A673 (cell line): ENCODE results near the gene TMTC2. TPM values are rescaled to one million over a fixed set of nuclear protein-coding genes. Genes with fewer than 3 reads are reported as not detected.

Source experiments
- BruUV-seq: library from RNA; stranded (reverse); fragments of 400-500 nt; replicated peaks from 2 replicates; lab custom pipeline; 2021; lab: Mats Ljungman, UMichigan
- CTCF ChIA-PET: fragments of 300-600 bp; sonication (Branson Sonifier 250); formaldehyde crosslinking; loops from one replicate; lab custom pipeline; 2022; ENCODE audit warnings: antibody characterized with exemption; lab: Charles Lee
- POLR2A ChIA-PET: fragments of 300-600 bp; sonication (Branson Sonifier 250); formaldehyde crosslinking; loops from one replicate; lab custom pipeline; 2022; ENCODE audit warnings: antibody characterized with exemption; ENCODE audit not compliant: low non-redundant PET; lab: Charles Lee
- DNase-seq: peaks from one replicate; pipeline ENCODE4 v3.0.0-alpha.2; 2015; ENCODE audit warnings: low spot score
- H3K27ac ChIP-seq: fragments of 200-600 bp; sonication (generic); 2 replicates; pipeline ENCODE4 v1.5.1; 2016; ENCODE audit warnings: mixed run types, low read depth, mild to moderate bottlenecking, mixed read lengths, antibody characterized with exemption, low read length; ENCODE audit not compliant: poor library complexity, severe bottlenecking
- H3K27me3 ChIP-seq: fragments of 200-600 bp; sonication (generic); replicated peaks from 2 replicates; pipeline ENCODE4 v1.6.1; 2017; ENCODE audit warnings: mixed run types, low read depth, mild to moderate bottlenecking, mixed read lengths, antibody characterized with exemption, low read length; ENCODE audit not compliant: insufficient read depth, poor library complexity
- H3K36me3 ChIP-seq: fragments of 200-600 bp; sonication (generic); 2 replicates; pipeline ENCODE4 v1.6.1; 2016; ENCODE audit warnings: mixed run types, mild to moderate bottlenecking, mixed read lengths, antibody characterized with exemption, low read length; ENCODE audit not compliant: insufficient read depth, poor library complexity, severe bottlenecking
- H3K4me1 ChIP-seq: fragments of 200-600 bp; sonication (generic); 2 replicates; pipeline ENCODE4 v1.6.1; 2017; ENCODE audit warnings: mixed run types, mild to moderate bottlenecking, mixed read lengths, antibody characterized with exemption, low read length; ENCODE audit not compliant: insufficient read depth, poor library complexity, severe bottlenecking
- H3K4me3 ChIP-seq: fragments of 200-600 bp; sonication (generic); 2 replicates; pipeline ENCODE4 v1.5.1; 2016; ENCODE audit warnings: low read depth, mixed run types, mild to moderate bottlenecking, mixed read lengths, low read length; ENCODE audit not compliant: poor library complexity, severe bottlenecking
- H3K9me3 ChIP-seq: fragments of 200-600 bp; sonication (generic); 2 replicates; pipeline ENCODE4 v1.6.1; 2016; ENCODE audit warnings: mixed run types, low read depth, mild to moderate bottlenecking, mixed read lengths, antibody characterized with exemption, low read length; ENCODE audit not compliant: poor library complexity, severe bottlenecking
- CTCF ChIP-seq: fragments of 300-800, 200-600 bp; sonication (generic); conservative IDR thresholded peaks from 2 replicates; pipeline ENCODE4 v1.5.1; 2017; ENCODE audit warnings: low read depth, mild to moderate bottlenecking, antibody characterized with exemption, low read length, moderate library complexity, mixed read lengths
- EZH2 ChIP-seq: fragments of 200-600 bp; sonication (generic); IDR thresholded peaks from 2 replicates; pipeline ENCODE4 v1.6.1; 2017; ENCODE audit warnings: borderline replicate concordance, low read depth, mild to moderate bottlenecking, mixed read lengths, antibody characterized with exemption, low read length; ENCODE audit not compliant: poor library complexity, severe bottlenecking
- intact Hi-C: fragments of 100-400 bp; cut with micrococcal nuclease; formaldehyde crosslinking; loops from one replicate; pipeline ENCODE4 v1.10.0; 2022; ENCODE audit not compliant: unreplicated experiment
- total RNA-seq: library from RNA; stranded (reverse); gene quantifications from 2 replicates; pipeline ENCODE4 v1.2.3, GENCODE V29; 2021

The TMTC2 gene
- total RNA-seq, 1 experiment from 2014 or later, result 3.3 TPM

DNA sequence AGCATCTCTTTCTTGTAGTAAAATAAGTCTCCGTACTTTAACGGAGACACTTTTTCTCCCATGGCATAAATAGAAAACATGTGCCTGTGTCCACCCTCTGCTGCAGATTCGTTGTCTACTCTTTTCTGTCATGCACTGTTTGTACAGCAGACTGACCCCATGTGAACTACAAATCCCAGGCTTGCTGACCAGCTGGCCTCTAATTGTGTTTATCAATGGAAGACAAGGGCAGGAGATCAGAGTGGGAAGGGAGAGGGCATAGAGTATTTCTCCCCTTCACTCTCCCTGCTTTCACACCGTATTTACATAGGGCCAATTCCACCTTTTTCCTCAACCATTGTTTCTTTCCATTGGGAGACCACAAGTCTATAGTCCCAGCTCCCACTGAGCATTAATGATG, 31.0 kb upstream of the TMTC2 start:
- no peak for DNase-seq
- BruUV-seq, result no TSS peak
- no peak overlapping the region for H3K27ac ChIP-seq
- POLR2A ChIA-PET, result no interaction called here
- H3K9me3 ChIP-seq, result no peaks in the 10 kb centered on the region
- no peaks in the 10 kb centered on the region for H3K27me3 ChIP-seq
- TF ChIP-seq EZH2 (no peak), CTCF (no peak)
- CTCF ChIA-PET, result no interaction called here
- intact Hi-C loops, result no loop called here
- peaks cover 4% of the 10 kb centered on the region for H3K4me1 ChIP-seq
- no peaks in the 10 kb centered on the region for H3K36me3 ChIP-seq
- no peak overlapping the region for H3K4me3 ChIP-seq

- no peaks in the 10 kb centered on the region for H3K27me3 ChIP-seq
- DNase-seq, result no peak
- intact Hi-C loops, result no loop called here
- no peaks in the 10 kb centered on the region for H3K9me3 ChIP-seq
- ChIA-PET POLR2A (no interaction called here), CTCF (no interaction called here)
- H3K4me3 ChIP-seq, result no peak overlapping the region
- BruUV-seq, result no TSS peak
- no peak overlapping the region for H3K27ac ChIP-seq
- no peak for TF ChIP-seq CTCF
- no peak for TF ChIP-seq EZH2
- no peaks in the 10 kb centered on the region for H3K4me1 ChIP-seq
- no peaks in the 10 kb centered on the region for H3K36me3 ChIP-seq
These were observed 27.1 kb upstream of the TMTC2 start for GRCh38 chr12:82659343-82660207.

DNA sequence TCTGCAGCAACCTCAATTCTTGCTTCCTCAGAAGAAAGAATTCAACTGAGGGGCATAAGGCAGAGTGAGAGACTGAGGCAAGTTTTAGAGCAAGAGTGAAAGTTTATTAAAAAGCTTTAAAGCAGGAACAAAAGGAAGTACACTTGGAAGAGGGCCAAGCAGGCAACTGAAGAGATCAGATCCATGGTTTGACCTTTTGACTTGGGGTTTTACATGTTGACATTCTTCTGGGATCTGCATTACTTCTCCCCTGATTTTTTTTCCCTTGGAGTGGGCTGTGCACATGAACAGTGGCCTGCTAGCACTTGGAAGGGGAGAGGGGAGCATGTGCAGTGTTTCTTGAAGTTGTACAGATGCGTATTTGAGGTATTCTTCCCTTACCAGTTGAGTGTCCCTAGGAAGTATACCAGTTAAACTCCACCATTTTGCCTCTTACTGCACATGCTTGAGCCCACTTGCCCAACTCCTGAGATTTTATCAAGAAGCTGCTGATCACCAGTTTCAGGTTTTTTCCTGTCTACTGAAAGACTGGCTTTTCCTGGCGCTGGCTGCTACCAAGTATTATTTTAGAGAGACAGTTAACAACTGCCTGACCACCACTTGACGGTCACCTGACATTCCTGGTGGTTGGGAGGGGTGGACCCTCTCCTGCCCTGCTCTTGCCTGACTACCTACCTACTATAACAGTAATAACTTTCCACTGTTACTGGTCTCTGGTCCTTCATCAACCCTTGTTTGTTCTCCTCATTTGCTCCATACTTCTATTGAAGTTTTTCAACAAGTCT, 26.0 kb upstream of the TMTC2 start:
- Histone ChIP-seq H3K9me3 (no peaks in the 10 kb centered on the region), H3K4me3 (no peak overlapping the region), H3K27ac (no peak overlapping the region), H3K27me3 (no peaks in the 10 kb centered on the region), H3K4me1 (no peaks in the 10 kb centered on the region), H3K36me3 (no peaks in the 10 kb centered on the region)
- ChIA-PET POLR2A (no interaction called here), CTCF (no interaction called here)
- no TSS peak for BruUV-seq
- no peak for DNase-seq
- intact Hi-C loops, result no loop called here
- TF ChIP-seq EZH2 (no peak), CTCF (no peak)
